H9 (cell line): ENCODE measurements around the gene TMEM163. TPM values are rescaled to one million over a fixed set of nuclear protein-coding genes. Genes with fewer than 3 reads are reported as not detected.

Experiments used
- DNase-seq: peaks from one replicate; pipeline ENCODE4 v3.0.0-alpha.2; 2017
- H2AFZ ChIP-seq: one replicate; pipeline ENCODE4 v1.6.1; 2013; ENCODE audit warnings: mild to moderate bottlenecking, low read length, control low read depth, moderate library complexity
- H2AK5ac ChIP-seq: 2 replicates; pipeline ENCODE4 v1.6.1; 2013; ENCODE audit warnings: low read length, control low read depth, mixed read lengths; ENCODE audit not compliant: insufficient read length
- H2BK120ac ChIP-seq: one replicate; pipeline ENCODE4 v1.6.1; 2013; ENCODE audit warnings: low read depth, mild to moderate bottlenecking, low read length, control low read depth, inconsistent platforms; ENCODE audit not compliant: poor library complexity, severe bottlenecking
- H2BK12ac ChIP-seq: 2 replicates; pipeline ENCODE4 v1.6.1; 2013; ENCODE audit warnings: low read length, control low read depth, mixed read lengths, low read depth; ENCODE audit not compliant: insufficient read length
- H2BK15ac ChIP-seq: 2 replicates; pipeline ENCODE4 v1.6.1; 2013; ENCODE audit warnings: low read depth, low read length, control low read depth
- H2BK20ac ChIP-seq: one replicate; pipeline ENCODE4 v1.6.1; 2013; ENCODE audit warnings: low read depth, mild to moderate bottlenecking, low read length, control low read depth, inconsistent platforms; ENCODE audit not compliant: poor library complexity, severe bottlenecking
- H2BK5ac ChIP-seq: 2 replicates; pipeline ENCODE4 v1.6.1; 2013; ENCODE audit warnings: low read length, control low read depth, mixed read lengths; ENCODE audit not compliant: insufficient read length
- H3K14ac ChIP-seq: 2 replicates; pipeline ENCODE4 v1.6.1; 2013; ENCODE audit warnings: low read length, control low read depth; ENCODE audit not compliant: insufficient read depth
- H3K18ac ChIP-seq: 2 replicates; pipeline ENCODE4 v1.6.1; 2013; ENCODE audit warnings: low read depth, mild to moderate bottlenecking, mixed read lengths, low read length, control low read depth; ENCODE audit not compliant: insufficient read length
- H3K23ac ChIP-seq: 2 replicates; pipeline ENCODE4 v1.6.1; 2013; ENCODE audit warnings: low read length, control low read depth, mixed read lengths, low read depth; ENCODE audit not compliant: insufficient read length
- H3K23me2 ChIP-seq: 2 replicates; pipeline ENCODE4 v1.6.1; 2013; ENCODE audit warnings: low read depth, mild to moderate bottlenecking, mixed read lengths, low read length, control low read depth; ENCODE audit not compliant: insufficient read length, poor library complexity, severe bottlenecking
- H3K27ac ChIP-seq: 2 replicates; pipeline ENCODE4 v1.5.1; 2013; ENCODE audit warnings: low read length, control low read depth, mixed read lengths, low read depth; ENCODE audit not compliant: insufficient read length
- H3K27me3 ChIP-seq: 2 replicates; pipeline ENCODE4 v1.6.1; 2013; ENCODE audit warnings: low read length, control low read depth, inconsistent platforms; ENCODE audit not compliant: insufficient read depth
- H3K4ac ChIP-seq: 2 replicates; pipeline ENCODE4 v1.6.1; 2013; ENCODE audit warnings: low read depth, mild to moderate bottlenecking, control low read depth, inconsistent platforms, low read length, moderate library complexity
- H3K4me1 ChIP-seq: 2 replicates; pipeline ENCODE4 v1.6.1; 2013; ENCODE audit warnings: low read length, control low read depth, inconsistent platforms; ENCODE audit not compliant: insufficient read depth
- H3K4me2 ChIP-seq: 2 replicates; pipeline ENCODE4 v1.6.1; 2013; ENCODE audit warnings: low read length, control low read depth, mixed read lengths; ENCODE audit not compliant: insufficient read length, insufficient read depth
- H3K56ac ChIP-seq: 2 replicates; pipeline ENCODE4 v1.6.1; 2013; ENCODE audit warnings: low read depth, mild to moderate bottlenecking, mixed read lengths, low read length, control low read depth; ENCODE audit not compliant: insufficient read length
- H3K79me1 ChIP-seq: 2 replicates; pipeline ENCODE4 v1.6.1; 2013; ENCODE audit warnings: low read depth, mild to moderate bottlenecking, moderate library complexity, low read length, control low read depth, inconsistent platforms; ENCODE audit not compliant: insufficient read depth, poor library complexity, severe bottlenecking
- H3K79me2 ChIP-seq: 2 replicates; pipeline ENCODE4 v1.6.1; 2013; ENCODE audit warnings: low read length, control low read depth, inconsistent platforms; ENCODE audit not compliant: insufficient read depth
- H3K9ac ChIP-seq: 2 replicates; pipeline ENCODE4 v1.6.1; 2013; ENCODE audit warnings: low read length, control low read depth, mixed read lengths; ENCODE audit not compliant: insufficient read length; ENCODE audit errors: extremely low read depth
- H3K9me3 ChIP-seq: one replicate; pipeline ENCODE4 v1.6.1; 2013; ENCODE audit warnings: low read depth, low read length, inconsistent platforms; ENCODE audit not compliant: control insufficient read depth
- H3T11ph ChIP-seq: one replicate; pipeline ENCODE4 v1.6.1; 2013; ENCODE audit warnings: mild to moderate bottlenecking, low read length, control low read depth, inconsistent platforms
- H4K20me1 ChIP-seq: one replicate; pipeline ENCODE4 v1.6.1; 2013; ENCODE audit not compliant: control insufficient read depth, insufficient read length, insufficient read depth
- H4K5ac ChIP-seq: 2 replicates; pipeline ENCODE4 v1.6.1; 2013; ENCODE audit warnings: low read depth, mild to moderate bottlenecking, mixed read lengths, low read length, control low read depth; ENCODE audit not compliant: insufficient read length
- H4K8ac ChIP-seq: replicated peaks from 2 replicates; pipeline ENCODE4 v1.6.1; 2013; ENCODE audit warnings: low read length, control low read depth, mixed read lengths, low read depth; ENCODE audit not compliant: insufficient read length
- H4K91ac ChIP-seq: 2 replicates; pipeline ENCODE4 v1.6.1; 2013; ENCODE audit warnings: low read depth, mild to moderate bottlenecking, moderate library complexity, mixed read lengths, low read length, control low read depth; ENCODE audit not compliant: insufficient read length
- H3K27ac Mint-ChIP-seq, 3 experiments: 2 replicates in 2 of 3; 3 replicates in 1 of 3; pipeline ENCODE4 v1.8.0; 2020 to 2021; ENCODE audit warnings: mixed read lengths in 3 of 3, mild to moderate bottlenecking in 1 of 3, moderate library complexity in 1 of 3
- H3K27me3 Mint-ChIP-seq: 2 replicates; pipeline ENCODE4 v1.8.0; 2021; ENCODE audit warnings: low read depth, mild to moderate bottlenecking, moderate library complexity, mixed read lengths
- H3K36me3 Mint-ChIP-seq, 3 experiments: 2 replicates in 2 of 3; 3 replicates in 1 of 3; pipeline ENCODE4 v1.8.0; 2020 to 2021; ENCODE audit warnings: low read depth in 3 of 3, mixed read lengths in 3 of 3; ENCODE audit not compliant: insufficient read depth in 1 of 3
- H3K4me1 Mint-ChIP-seq, 2 experiments: 2 replicates each; pipeline ENCODE4 v1.8.0; 2020; ENCODE audit warnings: mixed read lengths in 2 of 2
- H3K4me3 Mint-ChIP-seq, 2 experiments: 2 replicates in 1 of 2; 3 replicates in 1 of 2; pipeline ENCODE4 v1.8.0; 2020 to 2021; ENCODE audit warnings: mild to moderate bottlenecking in 2 of 2, mixed read lengths in 2 of 2, moderate library complexity in 1 of 2
- H3K9me3 Mint-ChIP-seq, 2 experiments: 2 replicates in 1 of 2; 3 replicates in 1 of 2; pipeline ENCODE4 v1.8.0; 2020; ENCODE audit warnings: mild to moderate bottlenecking in 2 of 2, mixed read lengths in 2 of 2, moderate library complexity in 1 of 2
- WGBS: extraction: QIAGEN DNeasy Blood & Tissue Kit; methylation state at CpG from one replicate; pipeline ENCODE4 v1.1.7; 2013; ENCODE audit warnings: missing lambda C conversion rate, low lambda C conversion rate, mixed read lengths; ENCODE audit not compliant: insufficient read length; ENCODE audit errors: extremely low coverage; 5-methylcytosine and 5-hydroxymethylcytosine counted together
- total RNA-seq: library from RNA; stranded (reverse); gene quantifications from 2 replicates; pipeline ENCODE4 v1.2.1, GENCODE V29; 2021
- TF ChIP-seq, protein P1 (sequence below): fragments of 200-600 bp; sonication (generic); conservative IDR thresholded peaks from 3 replicates; pipeline ENCODE4 v1.8.0; 2021; ENCODE audit warnings: antibody characterized with exemption, mild to moderate bottlenecking

TMEM163 gene
- total RNA-seq, 1 experiment from 2014 or later, result 0.39 TPM

DNA sequence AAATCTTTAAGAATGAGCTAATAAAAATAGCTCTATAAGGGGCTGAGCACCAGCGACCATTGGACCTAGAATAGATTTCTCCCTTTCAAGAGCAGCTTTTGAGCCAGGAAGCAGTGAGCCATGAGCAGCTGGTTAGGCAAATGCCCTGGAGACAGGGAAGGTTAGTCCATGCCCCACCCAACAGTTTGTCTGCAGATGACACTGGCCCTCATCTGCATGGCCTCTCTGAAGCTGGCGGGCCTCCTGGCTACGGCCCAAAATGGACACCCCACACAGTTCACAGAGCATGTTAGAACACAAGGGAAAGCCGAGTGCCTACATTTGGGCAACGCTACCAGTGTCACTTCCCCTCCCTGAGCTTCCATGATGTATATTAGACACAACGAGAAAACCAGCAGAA is 263.9 kb downstream of the TMEM163 start:
- Histone ChIP-seq H4K91ac (no peak overlapping the region), H3K14ac (no peak overlapping the region), H3K4me1 (no peaks in the 10 kb centered on the region), H3K79me1 (no peaks in the 10 kb centered on the region), H4K5ac (no peak overlapping the region), H2AFZ (no peak overlapping the region), H3K56ac (no peak overlapping the region), H3K4ac (no peak overlapping the region), H2BK15ac (no peak overlapping the region), H3K18ac (no peak overlapping the region), H2BK120ac (no peak overlapping the region), H2BK12ac (no peak overlapping the region), H3K27me3 (no peaks in the 10 kb centered on the region), H2BK5ac (no peak overlapping the region), H3K9me3 (no peaks in the 10 kb centered on the region), H3K27ac (no peak overlapping the region), H4K8ac (no peak overlapping the region), H3K9ac (no peak overlapping the region), H2AK5ac (no peak overlapping the region), H3K23me2 (no peaks in the 10 kb centered on the region), H3K4me2 (no peak overlapping the region), H4K20me1 (no peaks in the 10 kb centered on the region), H3K23ac (no peak overlapping the region), H3T11ph (no peak overlapping the region), H2BK20ac (no peak overlapping the region), H3K79me2 (no peaks in the 10 kb centered on the region)
- H3K27me3 Mint-ChIP-seq, result peaks cover 2% of the 10 kb centered on the region; the same call in 1 of the 2 replicates
- H3K36me3 Mint-ChIP-seq, result peaks cover 0 to 4% (median 3%) of the 10 kb centered on the region in 3 experiments; a peak in 5 of 7 replicates
- peaks cover 14 to 15% of the 10 kb centered on the region in 2 experiments; a peak in 3 of 4 replicates for H3K4me1 Mint-ChIP-seq
- no peak overlapping the region for H3K4me3 Mint-ChIP-seq
- no CpG with 5 or more reads among the region's 6 CpGs for WGBS
- TF ChIP-seq, protein P1, sequence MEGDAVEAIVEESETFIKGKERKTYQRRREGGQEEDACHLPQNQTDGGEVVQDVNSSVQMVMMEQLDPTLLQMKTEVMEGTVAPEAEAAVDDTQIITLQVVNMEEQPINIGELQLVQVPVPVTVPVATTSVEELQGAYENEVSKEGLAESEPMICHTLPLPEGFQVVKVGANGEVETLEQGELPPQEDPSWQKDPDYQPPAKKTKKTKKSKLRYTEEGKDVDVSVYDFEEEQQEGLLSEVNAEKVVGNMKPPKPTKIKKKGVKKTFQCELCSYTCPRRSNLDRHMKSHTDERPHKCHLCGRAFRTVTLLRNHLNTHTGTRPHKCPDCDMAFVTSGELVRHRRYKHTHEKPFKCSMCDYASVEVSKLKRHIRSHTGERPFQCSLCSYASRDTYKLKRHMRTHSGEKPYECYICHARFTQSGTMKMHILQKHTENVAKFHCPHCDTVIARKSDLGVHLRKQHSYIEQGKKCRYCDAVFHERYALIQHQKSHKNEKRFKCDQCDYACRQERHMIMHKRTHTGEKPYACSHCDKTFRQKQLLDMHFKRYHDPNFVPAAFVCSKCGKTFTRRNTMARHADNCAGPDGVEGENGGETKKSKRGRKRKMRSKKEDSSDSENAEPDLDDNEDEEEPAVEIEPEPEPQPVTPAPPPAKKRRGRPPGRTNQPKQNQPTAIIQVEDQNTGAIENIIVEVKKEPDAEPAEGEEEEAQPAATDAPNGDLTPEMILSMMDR, result no peak
- H3K27ac Mint-ChIP-seq, result no peak overlapping the region
- H3K9me3 Mint-ChIP-seq, result no peaks in the 10 kb centered on the region
- no peak for DNase-seq
